Naive thymus-derived CD8-positive, alpha-beta T cell (primary cell): Measurements from ENCODE around the gene SEL1L3. TPM values are rescaled to one million over a fixed set of nuclear protein-coding genes. Genes with fewer than 3 reads are reported as not detected.

Source experiments
- ATAC-seq, 2 donors: fragments of 150-1000 bp; cut with Tn5 transposase in 1 of 2; sonication (Bioruptor Pico), chemical (Tn5 transposase) in 1 of 2; 1 replicate in 1 of 2; 2 replicates in 1 of 2; pipeline ENCODE4 v1.10.0; 2021; ENCODE audit warnings: mild to moderate bottlenecking in 2 of 2, moderate library complexity in 2 of 2
- POLR2A ChIA-PET: fragments of 350-600 bp; sonication (Branson Sonifier 250); formaldehyde crosslinking; loops from one replicate; lab custom pipeline; 2021; ENCODE audit warnings: antibody characterized with exemption; lab: Charles Lee
- DNase-seq, 10 donors: peaks; one replicate each; pipeline versions ENCODE4 v3.0.0 to v3.0.0-alpha.2; 2020 to 2022
- H3K27ac Mint-ChIP-seq, 10 donors: one replicate each; pipeline ENCODE4 v1.8.0; 2020 to 2022; ENCODE audit warnings: mild to moderate bottlenecking in 10 of 10, mixed read lengths in 10 of 10, moderate library complexity in 4 of 10, inconsistent platforms in 1 of 10
- H3K27me3 Mint-ChIP-seq, 5 donors: one replicate each; pipeline ENCODE4 v1.8.0; 2021 to 2022; ENCODE audit warnings: mixed read lengths in 5 of 5
- H3K36me3 Mint-ChIP-seq, 3 donors: one replicate each; pipeline ENCODE4 v1.8.0; 2020 to 2022; ENCODE audit warnings: mixed read lengths in 3 of 3, mild to moderate bottlenecking in 2 of 3, inconsistent platforms in 1 of 3
- H3K4me1 Mint-ChIP-seq, 4 donors: one replicate each; pipeline ENCODE4 v1.8.0; 2021 to 2022; ENCODE audit warnings: mixed read lengths in 4 of 4
- H3K4me3 Mint-ChIP-seq, 10 donors: one replicate each; pipeline ENCODE4 v1.8.0; 2020 to 2022; ENCODE audit warnings: mild to moderate bottlenecking in 10 of 10, mixed read lengths in 10 of 10, moderate library complexity in 6 of 10, inconsistent platforms in 1 of 10
- H3K9me3 Mint-ChIP-seq, 9 donors: one replicate each; pipeline ENCODE4 v1.8.0; 2020 to 2022; ENCODE audit warnings: mixed read lengths in 9 of 9, mild to moderate bottlenecking in 3 of 9, inconsistent platforms in 1 of 9, moderate library complexity in 1 of 9
- polyA plus RNA-seq, 3 donors: library from polyadenylated mRNA; unstranded; fragments of 300-500 nt; fragmentation: Illumina TruSeq; gene quantifications; one replicate each; pipeline ENCODE4 v1.2.3, GENCODE V29; 2021
- total RNA-seq, 8 experiments: library from RNA in 2 of 8; stranded (reverse) in 2 of 8; gene quantifications; one replicate each; pipeline ENCODE4 v1.2.3 and lab custom pipeline; 2021 to 2026

Gene SEL1L3
- total and polyA plus RNA-seq, 5 experiments from 2014 or later: 19.2 to 57.2 (median 35.1) TPM

- no peak overlapping the region for H3K4me3 Mint-ChIP-seq
- POLR2A ChIA-PET: no interaction called here
- peak overlapping the region in 1 of 10 donors; percentile 48 for H3K27ac Mint-ChIP-seq
- ATAC-seq: no peak
- peaks cover 15 to 82% (median 48%) of the 10 kb centered on the region in 3 donors for H3K36me3 Mint-ChIP-seq
- H3K9me3 Mint-ChIP-seq: no peaks in the 10 kb centered on the region
- DNase-seq: no peak
- H3K4me1 Mint-ChIP-seq: peaks cover 0 to 5% (median 0%) of the 10 kb centered on the region in 4 donors
- no peaks in the 10 kb centered on the region for H3K27me3 Mint-ChIP-seq
Measured at GRCh38 chr4:25769251-25769650, 93.5 kb downstream of the SEL1L3 start.

GRCh38 chr4:25767877-25768725 is 94.7 kb downstream of the SEL1L3 start:
- peak overlapping the region in 1 of 10 donors; percentile 6 for H3K27ac Mint-ChIP-seq
- no peaks in the 10 kb centered on the region for H3K4me1 Mint-ChIP-seq
- ATAC-seq (no peak), DNase-seq (peak in 1 of 10 donors; percentile 28)
- H3K27me3 Mint-ChIP-seq: no peaks in the 10 kb centered on the region
- H3K9me3 Mint-ChIP-seq: no peaks in the 10 kb centered on the region
- H3K36me3 Mint-ChIP-seq: peaks cover 12 to 82% (median 57%) of the 10 kb centered on the region in 3 donors
- POLR2A ChIA-PET: no interaction called here
- no peak overlapping the region for H3K4me3 Mint-ChIP-seq

- no peak overlapping the region for H3K4me3 Mint-ChIP-seq
- no peak for ATAC-seq
- peaks cover 18 to 96% (median 74%) of the 10 kb centered on the region in 3 donors for H3K36me3 Mint-ChIP-seq
- H3K4me1 Mint-ChIP-seq: no peaks in the 10 kb centered on the region
- H3K27ac Mint-ChIP-seq: no peak overlapping the region
- peaks cover 0 to 4% (median 0%) of the 10 kb centered on the region in 9 donors for H3K9me3 Mint-ChIP-seq
- no peak for DNase-seq
- no peaks in the 10 kb centered on the region for H3K27me3 Mint-ChIP-seq
- POLR2A ChIA-PET: no interaction called here
Measured at GRCh38 chr4:25760518-25761157, 102.2 kb downstream of the SEL1L3 start.

GRCh38 chr4:25760048-25760447 is 102.7 kb downstream of the SEL1L3 start:
- Mint-ChIP-seq H3K36me3 (peaks cover 18 to 95% (median 75%) of the 10 kb centered on the region in 3 donors), H3K4me3 (no peak overlapping the region), H3K9me3 (peaks cover 0 to 4% (median 0%) of the 10 kb centered on the region in 9 donors), H3K4me1 (no peaks in the 10 kb centered on the region), H3K27me3 (no peaks in the 10 kb centered on the region), H3K27ac (no peak overlapping the region)
- ATAC-seq (no peak), DNase-seq (no peak)
- POLR2A ChIA-PET: no interaction called here

- no peak overlapping the region for H3K27ac Mint-ChIP-seq
- no peaks in the 10 kb centered on the region for H3K4me1 Mint-ChIP-seq
- H3K9me3 Mint-ChIP-seq: peaks cover 0 to 4% (median 0%) of the 10 kb centered on the region in 9 donors
- POLR2A ChIA-PET: no interaction called here
- H3K4me3 Mint-ChIP-seq: no peak overlapping the region
- ATAC-seq (no peak), DNase-seq (no peak)
- H3K36me3 Mint-ChIP-seq: peaks cover 9 to 85% (median 65%) of the 10 kb centered on the region in 3 donors
- no peaks in the 10 kb centered on the region for H3K27me3 Mint-ChIP-seq
Measured at GRCh38 chr4:25759101-25759500, 103.7 kb downstream of the SEL1L3 start.

- H3K4me3 Mint-ChIP-seq: no peak overlapping the region
- H3K27me3 Mint-ChIP-seq: no peaks in the 10 kb centered on the region
- no peaks in the 10 kb centered on the region for H3K4me1 Mint-ChIP-seq
- peaks cover 0 to 4% (median 0%) of the 10 kb centered on the region in 9 donors for H3K9me3 Mint-ChIP-seq
- H3K36me3 Mint-ChIP-seq: peaks cover 6 to 79% (median 61%) of the 10 kb centered on the region in 3 donors
- no peak for DNase-seq
- POLR2A ChIA-PET: no interaction called here
- no peak for ATAC-seq
- H3K27ac Mint-ChIP-seq: no peak overlapping the region
Measured at GRCh38 chr4:25757452-25757851, 105.3 kb downstream of the SEL1L3 start.

- DNase-seq (no peak), ATAC-seq (no peak)
- H3K9me3 Mint-ChIP-seq: peaks cover 0 to 4% (median 0%) of the 10 kb centered on the region in 9 donors
- H3K36me3 Mint-ChIP-seq: peaks cover 6 to 73% (median 57%) of the 10 kb centered on the region in 3 donors
- H3K4me1 Mint-ChIP-seq: no peaks in the 10 kb centered on the region
- no peak overlapping the region for H3K27ac Mint-ChIP-seq
- H3K4me3 Mint-ChIP-seq: no peak overlapping the region
- H3K27me3 Mint-ChIP-seq: no peaks in the 10 kb centered on the region
- POLR2A ChIA-PET: no interaction called here
Measured at GRCh38 chr4:25756503-25756902, 106.3 kb downstream of the SEL1L3 start.

- ATAC-seq: no peak
- POLR2A ChIA-PET: no interaction called here
Measured at GRCh38 chr4:25755911-25756310, 106.9 kb downstream of the SEL1L3 start.

GRCh38 chr4:25753239-25753638 is 109.5 kb downstream of the SEL1L3 start:
- Mint-ChIP-seq H3K4me1 (peaks cover 0 to 1% (median 0%) of the 10 kb centered on the region in 4 donors), H3K27me3 (no peaks in the 10 kb centered on the region), H3K27ac (no peak overlapping the region), H3K9me3 (no peaks in the 10 kb centered on the region), H3K36me3 (peaks cover 3 to 62% (median 36%) of the 10 kb centered on the region in 3 donors), H3K4me3 (no peak overlapping the region)
- ATAC-seq (no peak), DNase-seq (no peak)
- POLR2A ChIA-PET: no interaction called here

More at GRCh38 chr4:25755911-25756310, 106.9 kb downstream of the SEL1L3 start:
- H3K4me1 Mint-ChIP-seq: no peaks in the 10 kb centered on the region
- no peak for DNase-seq
- peaks cover 0 to 4% (median 0%) of the 10 kb centered on the region in 9 donors for H3K9me3 Mint-ChIP-seq
- H3K4me3 Mint-ChIP-seq: no peak overlapping the region
- H3K36me3 Mint-ChIP-seq: peaks cover 6 to 71% (median 54%) of the 10 kb centered on the region in 3 donors
- H3K27ac Mint-ChIP-seq: no peak overlapping the region
- no peaks in the 10 kb centered on the region for H3K27me3 Mint-ChIP-seq

GRCh38 chr4:25750874-25751273 is 111.9 kb downstream of the SEL1L3 start:
- peaks cover 0 to 3% (median 0%) of the 10 kb centered on the region in 4 donors for H3K4me1 Mint-ChIP-seq
- DNase-seq (no peak), ATAC-seq (no peak)
- H3K36me3 Mint-ChIP-seq: peaks cover 3 to 49% (median 30%) of the 10 kb centered on the region in 3 donors
- no peaks in the 10 kb centered on the region for H3K27me3 Mint-ChIP-seq
- POLR2A ChIA-PET: interaction anchor here (0.5 kb wide), 1 partner anchor 1183 kb away, joined by 5 read pairs; no protein-coding TSS in a partner anchor
- no peaks in the 10 kb centered on the region for H3K9me3 Mint-ChIP-seq
- H3K4me3 Mint-ChIP-seq: no peak overlapping the region
- H3K27ac Mint-ChIP-seq: peak overlapping the region in 2 of 10 donors; percentile 6 to 26

GRCh38 chr4:25749150-25749794 is 113.5 kb downstream of the SEL1L3 start:
- POLR2A ChIA-PET: no interaction called here
- Mint-ChIP-seq H3K9me3 (no peaks in the 10 kb centered on the region), H3K4me1 (peaks cover 0 to 3% (median 0%) of the 10 kb centered on the region in 4 donors), H3K4me3 (no peak overlapping the region), H3K27me3 (no peaks in the 10 kb centered on the region), H3K36me3 (peaks cover 3 to 48% (median 25%) of the 10 kb centered on the region in 3 donors), H3K27ac (no peak overlapping the region)
- no peak for ATAC-seq
- DNase-seq: no peak

- DNase-seq (no peak), ATAC-seq (no peak)
- Mint-ChIP-seq H3K4me3 (no peak overlapping the region), H3K9me3 (peaks cover 0 to 4% (median 0%) of the 10 kb centered on the region in 9 donors), H3K27ac (no peak overlapping the region), H3K4me1 (peaks cover 0 to 3% (median 0%) of the 10 kb centered on the region in 4 donors), H3K27me3 (no peaks in the 10 kb centered on the region), H3K36me3 (peaks cover 0 to 20% (median 18%) of the 10 kb centered on the region in 3 donors)
- POLR2A ChIA-PET: interaction anchor here (0.6 kb wide), 2 partner anchors 10 to 42 kb away, joined by 3 read pairs; no protein-coding TSS in a partner anchor
Measured at GRCh38 chr4:25743971-25744370, 118.8 kb downstream of the SEL1L3 start.
